ENCODE data around the gene EPN2.

- no peak for TF ChIP-seq SUZ12 (IDR thresholded peaks at IDR 0.05)
- no peak for TF ChIP-seq SP1 (IDR thresholded peaks at IDR 0.05)
- no peak for TF ChIP-seq FOXM1 (IDR thresholded peaks at IDR 0.05; ENCODE audit: borderline replicate concordance)
- TF ChIP-seq FOXA1 (IDR thresholded peaks at IDR 0.05) = no peak
- TF ChIP-seq, protein P1, sequence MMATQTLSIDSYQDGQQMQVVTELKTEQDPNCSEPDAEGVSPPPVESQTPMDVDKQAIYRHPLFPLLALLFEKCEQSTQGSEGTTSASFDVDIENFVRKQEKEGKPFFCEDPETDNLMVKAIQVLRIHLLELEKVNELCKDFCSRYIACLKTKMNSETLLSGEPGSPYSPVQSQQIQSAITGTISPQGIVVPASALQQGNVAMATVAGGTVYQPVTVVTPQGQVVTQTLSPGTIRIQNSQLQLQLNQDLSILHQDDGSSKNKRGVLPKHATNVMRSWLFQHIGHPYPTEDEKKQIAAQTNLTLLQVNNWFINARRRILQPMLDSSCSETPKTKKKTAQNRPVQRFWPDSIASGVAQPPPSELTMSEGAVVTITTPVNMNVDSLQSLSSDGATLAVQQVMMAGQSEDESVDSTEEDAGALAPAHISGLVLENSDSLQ (IDR thresholded peaks at IDR 0.05) = no peak
- TF ChIP-seq ARNT (IDR thresholded peaks at IDR 0.05) = no peak
- TF ChIP-seq FOXK2 (IDR thresholded peaks at IDR 0.05) = no peak
- TF ChIP-seq ELF4 (IDR thresholded peaks at IDR 0.05) = no peak
- no peak for TF ChIP-seq LEF1 (IDR thresholded peaks at IDR 0.05; ENCODE audit: borderline replicate concordance)
- no peak for TF ChIP-seq ZNF384 (IDR thresholded peaks at IDR 0.05)
Measured at GRCh38 chr17:19304209-19304608, 67.0 kb downstream of the EPN2 start.
